ENCODE results near the gene TRIM61.
"Not testable (repeated sequence)": the region's sequence is repeated elsewhere in the genome, so short reads cannot be mapped to it uniquely, and the experiment has no call there.

Gene TRIM61

DNA sequence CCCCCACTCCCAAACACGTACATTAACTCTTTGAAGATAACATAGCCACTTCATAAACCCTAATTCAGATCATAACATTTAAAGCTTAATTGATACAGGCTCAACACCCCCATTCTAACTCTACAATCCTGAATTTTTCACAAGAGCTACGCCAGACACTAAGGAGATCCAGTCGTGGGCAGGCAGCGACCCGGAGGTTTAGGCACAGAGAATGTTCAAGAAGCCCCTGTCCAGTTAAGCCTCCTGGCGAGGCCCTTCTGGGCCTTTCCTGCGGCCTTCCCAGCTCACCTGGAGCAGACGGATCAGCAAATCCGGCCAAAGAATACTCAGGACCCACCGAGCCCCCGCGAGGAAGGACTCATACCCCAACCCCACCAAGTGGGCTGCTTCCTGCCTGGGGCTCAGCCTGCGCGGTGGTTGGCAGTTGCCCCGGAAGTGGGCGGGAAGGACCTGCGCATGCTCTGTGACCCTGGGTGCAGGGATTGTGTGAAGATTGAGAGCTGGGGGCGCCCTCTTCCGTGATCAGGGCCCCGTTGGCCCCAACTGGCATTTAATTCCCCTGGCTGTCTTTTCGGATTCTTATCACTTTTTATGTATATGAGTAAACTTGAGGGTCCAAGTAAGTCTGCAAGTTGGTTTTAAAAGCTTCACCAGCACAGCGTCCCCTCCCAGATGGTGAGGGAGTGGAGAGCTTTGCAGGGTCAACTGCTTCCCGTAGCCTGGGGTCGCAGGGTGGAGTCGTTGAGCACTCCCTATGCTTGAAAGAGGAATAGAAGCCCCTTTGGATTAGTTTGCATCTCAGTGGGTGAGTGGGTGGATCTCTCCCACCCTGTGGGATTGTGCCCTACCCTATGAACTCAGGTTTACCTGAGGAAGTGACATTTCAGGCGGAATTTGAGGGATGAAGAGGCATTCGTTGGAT, at the start of gene TRIM61:
Gene TRIM61, minus strand, starts transcription at position 415 of the 922 bp plus-strand sequence. CDS start 7,655 bp downstream, outside the sequence.
- no peak for DNase-seq (ENCODE audit: low read depth, low spot score)

DNA sequence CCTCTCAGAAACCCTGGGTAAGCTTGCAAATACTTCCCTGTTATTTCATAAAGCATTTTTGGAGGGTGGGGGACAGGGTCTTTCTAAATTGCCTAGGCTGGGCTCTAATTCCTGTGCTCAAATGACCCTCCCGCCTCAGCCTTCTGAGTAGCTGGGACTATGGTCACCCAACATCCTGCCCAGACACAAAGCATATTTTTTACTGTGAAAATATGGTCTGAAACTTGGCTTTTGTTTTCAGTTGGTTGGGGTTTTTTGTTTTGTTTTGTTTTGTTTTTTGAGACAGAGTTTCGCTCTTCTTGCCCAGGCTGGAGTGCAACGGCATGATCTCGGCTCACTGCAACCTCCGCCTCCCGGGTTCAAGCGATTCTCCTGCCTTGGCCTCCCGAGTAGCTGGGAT, 48.3 kb upstream of the TRIM61 start:
- not testable (repeated sequence) for DNase-seq (ENCODE audit: low read depth, low spot score)

DNA sequence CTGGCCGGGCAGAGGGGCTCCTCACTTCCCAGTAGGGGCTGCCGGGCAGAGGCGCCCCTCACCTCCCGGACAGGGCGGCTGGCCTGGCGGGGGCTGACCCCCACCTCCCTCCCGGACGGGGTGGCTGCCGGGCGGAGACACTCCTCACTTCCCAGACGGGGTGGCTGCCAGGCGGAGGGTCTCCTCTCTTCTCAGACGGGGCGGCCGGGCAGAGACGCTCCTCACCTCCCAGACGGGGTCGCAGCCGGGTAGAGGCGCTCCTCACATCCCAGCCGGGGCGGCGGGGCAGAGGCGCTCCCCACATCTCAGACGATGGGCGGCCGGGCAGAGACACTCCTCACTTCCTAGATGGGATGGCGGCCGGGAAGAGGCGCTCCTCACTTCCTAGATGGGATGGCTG, 42.5 kb upstream of the TRIM61 start:
- DNase-seq (ENCODE audit: low read depth, low spot score), result not testable (repeated sequence)

DNA sequence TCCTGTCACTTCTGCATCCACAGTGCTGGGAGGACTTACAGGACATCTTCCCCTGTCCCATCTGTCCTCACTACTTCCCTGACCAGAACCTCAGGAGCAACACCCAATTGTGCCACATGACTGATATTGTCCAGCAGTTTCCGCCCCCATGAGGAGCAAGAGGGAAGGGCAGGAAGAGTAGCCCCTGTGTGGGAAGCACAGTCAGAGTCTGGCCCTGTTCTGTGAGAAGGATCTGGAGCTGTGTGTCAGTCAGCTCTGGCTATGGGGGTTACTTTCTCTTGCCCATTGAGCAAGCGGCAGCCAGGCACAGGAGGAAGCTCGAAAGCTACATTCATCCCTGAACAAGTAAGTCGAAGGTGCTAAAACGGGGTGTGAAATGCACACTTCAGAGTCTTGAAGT, 39.5 kb upstream of the TRIM61 start:
- DNase-seq (ENCODE audit: low read depth, low spot score), result no peak

DNA sequence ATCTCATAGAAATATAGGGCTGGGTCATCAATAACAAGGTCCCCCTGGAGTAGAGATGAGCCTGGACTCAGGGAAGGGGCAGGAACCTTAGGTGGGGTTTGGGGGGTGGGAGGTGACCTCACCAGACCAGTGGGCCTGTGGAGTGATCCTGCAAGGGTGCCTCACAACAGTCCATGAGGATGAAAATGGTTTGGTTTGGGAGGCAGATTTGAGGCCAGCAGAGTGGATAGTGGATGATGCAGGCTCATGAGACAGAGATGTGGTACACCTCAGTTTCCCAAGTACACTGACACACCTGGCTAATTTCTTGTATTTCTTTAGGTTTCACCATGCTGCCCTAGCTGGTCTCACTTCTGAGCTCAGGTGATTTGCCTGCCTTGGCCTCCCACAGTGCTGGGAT, 36.2 kb upstream of the TRIM61 start:
- DNase-seq (ENCODE audit: low read depth, low spot score), result no peak

DNA sequence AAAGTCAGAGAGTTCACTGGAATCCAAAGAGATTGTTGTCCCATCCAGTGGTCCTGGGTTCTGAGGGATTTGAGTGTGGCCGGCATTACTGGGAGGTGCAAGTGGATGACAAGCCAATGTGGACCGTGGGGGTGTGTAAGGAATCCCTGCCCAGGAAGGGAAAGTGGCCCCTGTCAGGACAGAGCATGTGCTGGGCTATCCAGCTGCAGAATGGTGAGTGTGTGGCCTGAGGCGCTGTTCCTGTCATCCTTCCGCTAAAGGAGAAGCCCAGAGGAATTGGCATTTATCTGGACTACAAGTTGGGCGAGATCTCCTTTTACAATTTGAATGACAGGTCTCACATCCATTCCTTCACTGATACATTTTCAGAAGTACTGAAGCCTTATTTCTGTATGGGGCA, 33.9 kb upstream of the TRIM61 start:
- no peak for DNase-seq (ENCODE audit: low read depth, low spot score)

DNA sequence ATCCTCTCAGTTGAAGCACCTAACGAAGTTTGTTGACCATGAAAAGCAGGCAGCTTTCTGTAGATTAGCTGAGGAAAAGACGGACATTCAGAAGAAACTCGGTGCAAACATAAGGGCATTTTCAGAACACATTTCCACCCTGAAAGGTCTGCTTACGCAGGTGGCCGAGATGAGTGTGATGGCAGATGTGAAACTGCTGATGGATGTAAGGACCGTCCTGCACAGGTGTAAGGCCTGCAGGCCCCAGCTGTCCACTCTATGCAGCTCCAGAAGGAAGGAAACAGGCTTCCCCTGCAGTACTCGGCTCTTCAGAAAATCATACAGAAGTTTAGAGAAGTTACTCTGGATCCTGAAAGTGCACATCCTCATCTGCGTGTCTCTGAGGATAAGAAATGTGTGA, 33.5 kb upstream of the TRIM61 start:
- no peak for DNase-seq (ENCODE audit: low read depth, low spot score)

DNA sequence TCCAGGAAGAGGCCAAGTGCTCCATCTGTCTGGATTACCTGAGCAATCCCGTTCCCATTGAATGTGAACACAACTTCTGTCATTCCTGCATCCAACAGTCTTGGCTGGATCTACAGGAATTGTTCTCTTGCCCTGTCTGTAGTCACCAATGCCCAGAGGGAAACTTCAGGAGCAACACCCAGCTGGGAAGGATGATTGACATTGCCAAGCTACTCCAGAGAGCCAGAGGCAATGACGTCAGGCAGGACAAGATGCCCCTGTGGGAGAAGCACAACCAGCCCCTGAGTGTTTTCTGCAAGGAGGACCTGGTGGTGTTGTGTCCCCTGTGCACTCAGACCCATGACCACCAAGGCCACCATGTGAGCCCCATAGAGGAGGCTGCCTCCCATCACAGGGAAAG, 33.0 kb upstream of the TRIM61 start:
- no peak for DNase-seq (ENCODE audit: low read depth, low spot score)

DNA sequence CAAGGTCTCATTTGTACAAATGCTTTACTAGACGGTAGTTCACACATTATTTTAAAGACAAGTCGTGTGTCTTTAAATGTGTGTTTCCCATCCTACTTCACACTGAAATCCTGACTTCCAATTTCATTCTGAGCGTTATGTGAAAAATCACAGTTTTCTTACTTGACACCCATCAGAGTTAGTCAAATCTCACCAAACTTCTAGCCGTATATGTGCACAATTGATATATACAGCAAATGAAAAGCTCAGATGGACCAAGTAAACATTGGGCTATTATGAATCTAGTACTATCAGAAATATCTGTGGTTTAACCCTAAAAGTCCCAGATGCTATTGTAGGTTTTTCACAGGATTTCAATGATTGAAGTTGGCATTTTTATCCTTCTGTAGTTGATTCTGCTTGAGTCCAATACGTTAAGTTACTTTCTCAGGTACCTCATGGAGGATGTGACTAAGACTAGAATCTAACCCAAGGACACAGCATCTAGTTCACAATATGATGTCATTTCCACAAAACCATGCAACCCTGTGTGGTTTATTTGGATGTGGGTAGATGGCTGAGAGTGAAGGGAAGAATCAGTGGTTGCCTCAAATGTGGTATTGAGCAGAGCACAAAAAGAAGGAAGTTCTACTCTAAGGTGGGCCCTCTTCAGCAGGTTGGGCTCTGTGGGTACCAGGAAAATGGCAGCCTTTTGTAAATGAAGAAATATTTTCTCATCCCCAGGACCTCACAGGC, 32.2 kb upstream of the TRIM61 start:
- DNase-seq (ENCODE audit: low read depth, low spot score), result no peak

DNA sequence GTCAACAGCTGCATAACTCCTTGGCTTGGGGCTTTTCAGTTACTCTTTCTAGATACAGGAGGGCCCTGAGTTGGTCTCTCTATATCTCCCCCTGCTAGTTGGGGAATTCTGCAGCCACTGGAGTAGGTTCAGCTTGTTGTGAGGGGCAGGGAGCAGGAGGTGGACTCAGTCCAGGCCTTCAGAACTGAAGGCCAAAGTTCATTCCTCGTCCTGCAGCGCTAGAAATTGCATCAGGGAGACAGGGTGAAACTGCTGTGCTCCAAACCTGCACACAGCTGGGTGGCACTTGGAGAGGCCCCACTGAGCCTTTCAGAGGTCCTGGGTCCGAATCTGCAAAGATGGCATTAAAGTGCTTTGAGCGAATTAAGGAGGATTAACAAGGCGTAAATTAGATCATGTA, 29.4 kb upstream of the TRIM61 start:
- DNase-seq (ENCODE audit: low read depth, low spot score), result no peak

DNA sequence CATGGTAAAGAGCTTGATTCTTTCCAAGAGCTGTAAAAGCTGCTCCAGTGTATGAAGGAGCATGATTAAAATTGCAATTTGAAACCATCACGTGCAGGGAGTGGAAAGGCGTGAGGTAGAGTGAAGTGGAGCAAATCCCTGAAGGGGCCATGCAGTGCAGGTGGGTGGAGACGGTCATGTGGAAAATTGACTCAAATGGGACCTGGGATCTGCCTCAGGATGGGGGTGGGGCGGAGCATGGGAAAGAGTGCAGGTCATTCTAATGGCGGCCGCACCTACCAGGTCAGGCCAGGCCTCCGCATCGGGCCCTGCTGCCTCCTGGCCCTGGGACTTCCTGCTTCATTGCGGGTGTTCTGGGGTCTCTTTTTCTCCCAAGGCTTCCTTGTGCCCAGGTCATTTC, 29.0 kb upstream of the TRIM61 start:
- DNase-seq (ENCODE audit: low read depth, low spot score), result no peak

DNA sequence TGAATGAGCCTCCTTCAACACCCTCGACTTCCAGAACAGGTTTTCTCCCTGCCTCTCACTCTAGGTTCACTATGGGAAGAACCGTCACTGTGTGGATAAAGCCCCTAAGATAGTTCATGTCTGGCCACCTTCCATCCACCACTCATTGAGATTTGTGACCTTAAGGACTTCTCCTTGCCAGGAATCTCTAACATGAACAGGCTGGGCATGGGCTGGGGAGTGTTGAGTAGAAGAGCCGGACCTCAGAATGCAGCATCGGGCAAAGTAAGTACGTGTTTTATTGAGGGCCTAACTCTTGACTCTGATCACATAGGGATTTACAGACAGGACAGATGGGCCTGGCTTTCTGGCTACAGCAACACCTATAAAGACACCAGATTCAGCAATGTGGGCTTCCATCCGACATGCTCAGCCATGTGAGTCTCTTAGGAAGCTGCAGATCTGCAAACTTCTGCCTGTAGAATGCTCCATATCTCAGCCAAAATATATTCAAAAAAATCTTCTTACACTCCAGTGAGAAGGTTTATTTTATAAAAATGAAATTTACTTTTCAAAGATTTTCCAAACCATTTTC, 28.0 kb upstream of the TRIM61 start:
- DNase-seq (ENCODE audit: low read depth, low spot score), result no peak

DNA sequence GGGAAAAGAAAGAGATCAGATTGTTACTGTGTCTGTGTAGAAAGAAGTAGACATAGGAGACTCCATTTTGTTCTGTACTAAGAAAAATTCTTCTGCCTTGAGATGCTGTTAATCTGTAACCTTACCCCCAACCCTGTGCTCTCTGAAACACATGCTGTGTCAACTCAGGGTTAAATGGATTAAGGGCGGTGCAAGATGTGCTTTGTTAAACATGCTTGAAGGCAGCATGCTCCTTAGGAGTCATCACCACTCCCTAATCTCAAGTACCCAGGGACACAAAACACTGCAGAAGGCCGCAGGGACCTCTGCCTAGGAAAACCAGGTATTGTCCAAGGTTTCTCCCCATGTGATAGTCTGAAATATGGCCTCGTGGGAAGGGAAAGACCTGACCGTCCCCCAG, 24.5 kb upstream of the TRIM61 start:
- not testable (repeated sequence) for DNase-seq (ENCODE audit: low read depth, low spot score)

DNA sequence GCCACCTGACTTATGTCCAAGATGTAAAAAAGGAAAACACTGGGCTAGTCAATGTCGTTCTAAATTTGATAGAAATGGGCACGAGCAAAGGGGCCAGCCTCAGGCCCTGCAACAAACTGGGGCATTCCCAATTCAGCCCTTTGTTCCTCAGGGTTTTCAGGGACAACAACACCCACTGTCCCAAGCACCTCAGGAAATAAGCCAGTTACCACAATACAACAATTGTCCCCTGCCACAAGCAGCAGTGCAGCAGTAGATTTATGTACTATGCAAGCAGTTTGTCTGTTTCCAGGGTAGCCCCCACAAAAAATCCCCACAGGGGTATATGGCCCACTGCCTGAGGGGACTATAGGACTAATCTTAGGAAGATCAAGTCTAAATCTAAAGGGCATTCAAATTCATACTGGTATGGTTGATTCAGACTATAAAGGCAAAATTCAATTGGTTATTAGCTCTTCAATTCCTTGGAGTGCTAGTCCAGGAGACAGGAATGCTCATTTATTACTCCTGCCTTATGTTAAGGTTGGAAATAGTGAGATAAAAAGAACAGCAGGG, 21.1 kb upstream of the TRIM61 start:
- DNase-seq (ENCODE audit: low read depth, low spot score), result not testable (repeated sequence)

DNA sequence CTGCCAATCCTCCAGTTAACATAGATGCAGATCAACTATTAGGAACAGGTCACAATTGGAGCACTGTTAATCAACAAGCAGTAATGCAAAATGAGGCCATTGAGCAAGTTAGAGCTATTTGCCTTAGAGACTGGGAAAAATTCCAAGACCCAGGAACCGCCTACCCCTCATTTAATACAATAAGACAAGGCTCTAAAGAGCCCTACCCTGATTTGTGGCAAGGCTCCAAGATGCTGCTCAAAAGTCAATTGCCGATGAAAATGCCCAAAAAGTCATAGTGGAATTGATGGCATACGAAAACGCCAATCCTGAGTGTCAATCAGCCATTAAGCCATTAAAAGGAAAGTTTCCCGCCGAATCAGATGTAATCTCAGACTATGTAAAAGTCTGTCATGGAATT, 20.5 kb upstream of the TRIM61 start:
- DNase-seq (ENCODE audit: low read depth, low spot score), result no peak

DNA sequence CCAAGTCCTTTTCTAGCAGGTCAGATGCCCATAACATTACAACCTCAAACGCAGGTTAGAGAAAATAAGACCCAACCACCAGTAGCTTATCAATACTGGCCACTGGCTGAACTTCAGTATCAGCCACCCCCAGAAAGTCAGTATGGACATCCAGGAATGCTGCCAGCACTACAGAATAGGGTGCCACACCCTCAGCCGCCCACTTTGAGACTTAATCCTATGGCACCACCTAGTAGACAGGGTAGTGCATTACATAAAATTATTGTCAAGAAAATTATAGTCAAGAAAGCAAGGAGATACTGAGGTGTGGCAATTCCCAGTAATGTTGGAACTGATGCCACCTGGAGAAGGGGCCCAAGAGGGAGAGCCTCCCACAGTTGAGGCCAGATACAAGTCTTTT, 19.9 kb upstream of the TRIM61 start:
- no peak for DNase-seq (ENCODE audit: low read depth, low spot score)

DNA sequence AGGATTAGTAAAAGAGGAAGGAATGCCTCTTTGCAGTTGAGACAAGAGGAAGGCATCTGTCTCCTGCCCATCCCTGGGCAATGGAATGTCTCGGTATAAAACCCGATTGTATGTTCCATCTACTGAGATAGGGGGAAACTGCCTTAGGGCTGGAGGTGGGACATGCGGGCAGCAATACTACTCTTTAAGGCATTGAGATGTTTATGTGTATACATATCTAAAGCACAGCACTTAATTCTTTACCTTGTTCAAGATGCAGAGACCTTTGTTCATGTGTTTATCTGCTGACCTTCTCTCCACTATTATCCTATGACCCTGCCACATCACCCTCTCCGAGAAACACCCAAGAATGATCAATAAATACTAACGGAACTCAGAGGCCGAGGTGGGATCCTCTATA, 18.7 kb upstream of the TRIM61 start:
- DNase-seq (ENCODE audit: low read depth, low spot score), result not testable (repeated sequence)

DNA sequence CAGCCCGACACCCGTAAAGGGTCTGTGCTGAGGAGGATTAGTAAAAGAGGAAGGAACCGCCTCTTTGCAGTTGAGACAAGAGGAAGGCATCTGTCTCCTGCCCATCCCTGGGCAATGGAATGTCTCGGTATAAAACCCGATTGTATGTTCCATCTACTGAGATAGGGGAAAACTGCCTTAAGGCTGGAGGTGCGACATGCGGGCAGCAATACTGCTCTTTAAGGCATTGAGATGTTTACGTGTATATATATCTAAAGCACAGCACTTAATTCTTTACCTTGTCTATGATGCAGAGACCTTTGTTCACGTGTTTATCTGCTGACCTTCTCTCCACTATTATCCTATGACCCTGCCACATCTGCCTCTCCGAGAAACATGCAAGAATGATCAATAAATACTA, 13.3 kb upstream of the TRIM61 start:
- not testable (repeated sequence) for DNase-seq (ENCODE audit: low read depth, low spot score)

DNA sequence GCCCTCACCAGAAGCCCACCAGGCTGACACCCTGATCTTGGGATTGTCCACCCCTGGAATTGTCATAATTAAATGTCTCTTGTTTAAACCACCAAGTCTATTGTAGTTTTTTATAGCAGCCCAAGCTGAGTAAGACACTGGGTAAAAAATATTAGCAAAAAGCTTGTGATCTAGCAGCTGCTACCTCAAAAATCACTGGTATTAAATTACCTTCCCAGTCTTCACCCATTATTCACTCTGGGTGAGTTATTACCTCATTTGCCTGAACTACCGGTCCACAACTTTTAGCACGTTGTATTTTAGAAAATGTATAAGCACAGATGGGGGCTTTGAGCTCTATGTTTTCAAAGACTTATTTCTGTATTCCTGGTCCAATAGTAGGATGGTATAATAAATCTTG, 12.0 kb upstream of the TRIM61 start:
- no peak for DNase-seq (ENCODE audit: low read depth, low spot score)

DNA sequence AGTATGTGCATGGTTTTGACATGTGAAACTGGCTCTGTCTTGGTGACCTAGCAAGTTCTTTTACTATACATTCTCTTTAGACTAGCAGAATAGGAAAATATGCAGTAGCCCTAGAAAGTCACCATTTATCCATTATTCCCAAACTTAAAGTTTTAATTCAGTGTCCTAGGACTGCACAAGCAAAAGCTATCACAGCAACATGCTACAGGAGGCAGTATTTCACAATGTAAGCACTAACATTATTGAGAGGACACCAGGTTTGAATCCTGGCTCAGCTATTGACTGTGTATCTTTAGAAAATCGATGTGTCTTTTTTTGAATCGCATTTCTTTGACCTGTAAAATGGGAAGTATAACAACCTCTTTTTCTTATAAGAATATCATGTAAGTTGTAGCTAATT, 5.5 kb downstream of the TRIM61 start:
- DNase-seq (ENCODE audit: low read depth, low spot score), result not testable (repeated sequence)

DNA sequence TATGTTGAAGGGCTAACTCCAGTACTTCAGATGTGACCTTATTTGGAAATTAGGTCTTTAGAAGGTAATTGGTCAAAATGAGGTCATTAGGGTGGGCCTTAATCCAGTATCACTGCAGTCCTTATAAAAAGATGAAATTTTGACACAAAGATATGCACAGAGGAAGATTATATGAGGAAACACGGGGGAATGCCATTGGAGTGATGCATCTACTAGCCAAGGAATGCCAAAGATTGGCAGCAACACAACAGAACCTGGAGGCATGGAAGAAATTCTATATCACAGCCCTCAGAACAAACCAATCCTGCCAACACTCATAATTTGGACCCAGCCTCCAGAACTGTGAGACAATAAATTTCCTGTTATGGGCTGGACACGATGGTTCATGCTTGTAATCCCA, 17.6 kb downstream of the TRIM61 start:
- DNase-seq (ENCODE audit: low read depth, low spot score), result no peak

DNA sequence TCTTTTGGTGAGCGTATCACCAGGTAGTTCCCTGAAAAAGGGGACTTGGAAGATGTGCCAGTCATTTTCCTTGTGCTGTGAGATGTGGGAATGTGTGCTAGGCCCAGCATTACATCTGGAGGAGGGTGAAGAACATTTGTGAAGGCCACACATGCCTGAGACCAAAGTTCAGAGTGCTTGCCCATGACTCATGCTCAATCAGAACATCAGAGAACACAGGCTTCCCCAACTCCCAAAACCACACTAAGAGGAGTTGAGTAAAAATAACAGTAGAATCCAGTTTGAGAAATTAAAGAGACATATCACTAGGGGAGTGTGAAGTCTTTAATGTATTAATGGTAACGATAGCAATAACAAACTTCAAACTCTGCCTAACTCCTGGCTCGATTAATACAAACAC, 18.0 kb downstream of the TRIM61 start:
- DNase-seq (ENCODE audit: low read depth, low spot score), result not testable (repeated sequence)
